Measurements from ENCODE around the gene CLUH.
"Not testable (repeated sequence)": the region's sequence is repeated elsewhere in the genome, so short reads cannot be mapped to it uniquely, and the experiment has no call there.

CLUH gene

GRCh38 chr17:2701161-2701995, 10.2 kb downstream of the CLUH start:
- no peak for DNase-seq

- DNase-seq: no peak
Measured at GRCh38 chr17:2700491-2701141, 10.9 kb downstream of the CLUH start.

- no peak for DNase-seq
Measured at GRCh38 chr17:2700030-2700490, 11.5 kb downstream of the CLUH start.

- not testable (repeated sequence) for DNase-seq
Measured at GRCh38 chr17:2699216-2699805, 12.3 kb downstream of the CLUH start.

GRCh38 chr17:2697611-2698162, 13.9 kb downstream of the CLUH start:
- no peak for DNase-seq

- no peak for DNase-seq
Measured at GRCh38 chr17:2695961-2696760, 15.4 kb downstream of the CLUH start.

GRCh38 chr17:2695243-2695960, 16.2 kb downstream of the CLUH start:
- no peak for DNase-seq

- no peak for DNase-seq
Measured at GRCh38 chr17:2694381-2695242, 17.0 kb downstream of the CLUH start.

- DNase-seq: no peak
Measured at GRCh38 chr17:2693561-2694380, 17.8 kb downstream of the CLUH start.

- no peak for DNase-seq
Measured at GRCh38 chr17:2692781-2693135, 18.8 kb downstream of the CLUH start.

GRCh38 chr17:2691965-2692780, 19.4 kb downstream of the CLUH start:
- DNase-seq: no peak

- no peak for DNase-seq
Measured at GRCh38 chr17:2691069-2691871, 20.3 kb downstream of the CLUH start.

- no peak for DNase-seq
Measured at GRCh38 chr17:2690165-2691068, 21.1 kb downstream of the CLUH start.

- DNase-seq: no peak
Measured at GRCh38 chr17:2689411-2690164, 22.0 kb downstream of the CLUH start.

- no peak for DNase-seq
Measured at GRCh38 chr17:2688351-2689342, 22.9 kb downstream of the CLUH start.

Data from OCI-M1 (cell line).